Neural progenitor cell (in vitro differentiated cells): Measurements from ENCODE around the gene LY6G6D. TPM values are rescaled to one million over a fixed set of nuclear protein-coding genes. Genes with fewer than 3 reads are reported as not detected.
A peak's percentile ranks its signal among the peaks of the same experiment; 100 is the strongest.

Experiments used
- DNase-seq: peaks from one replicate; pipeline ENCODE4 v3.0.0-alpha.2; 2016; ENCODE audit warnings: low spot score
- H2AFZ ChIP-seq: fragments of 200-600 bp; sonication (generic); replicated peaks from 2 replicates; pipeline ENCODE4 v1.6.1; 2016; ENCODE audit warnings: antibody characterized with exemption
- H3F3A ChIP-seq: fragments of 200-600 bp; sonication (generic); 2 replicates; pipeline ENCODE4 v1.6.1; 2016; ENCODE audit warnings: antibody characterized with exemption, low read depth
- H3K27ac ChIP-seq: fragments of 200-600 bp; sonication (generic); 2 replicates; pipeline ENCODE4 v1.5.1; 2016; ENCODE audit warnings: mild to moderate bottlenecking
- H3K27me3 ChIP-seq: fragments of 200-600 bp; sonication (generic); 2 replicates; pipeline ENCODE4 v1.6.1; 2016; ENCODE audit warnings: mild to moderate bottlenecking, moderate library complexity
- H3K36me3 ChIP-seq: fragments of 200-600 bp; sonication (generic); 2 replicates; pipeline ENCODE4 v1.5.1; 2016
- H3K4me1 ChIP-seq: fragments of 200-600 bp; sonication (generic); 2 replicates; pipeline ENCODE4 v1.6.1; 2016; ENCODE audit warnings: mixed run types
- H3K4me2 ChIP-seq: fragments of 200-600 bp; sonication (generic); 2 replicates; pipeline ENCODE4 v1.6.1; 2016
- H3K4me3 ChIP-seq: fragments of 200-600 bp; sonication (generic); 2 replicates; pipeline ENCODE4 v1.5.1; 2016
- H3K79me2 ChIP-seq: fragments of 200-600 bp; sonication (generic); 2 replicates; pipeline ENCODE4 v1.6.1; 2016; ENCODE audit warnings: low read depth
- H3K9ac ChIP-seq: fragments of 200-600 bp; sonication (generic); 2 replicates; pipeline ENCODE4 v1.6.1; 2016
- H3K9me3 ChIP-seq: fragments of 200-600 bp; sonication (generic); 2 replicates; pipeline ENCODE4 v1.5.1; 2016; ENCODE audit warnings: low read depth
- H4K20me1 ChIP-seq: fragments of 200-600 bp; sonication (generic); 2 replicates; pipeline ENCODE4 v1.6.1; 2016; ENCODE audit warnings: low read depth
- H3K27ac Mint-ChIP-seq: 3 replicates; pipeline ENCODE4 v1.8.0; 2021; ENCODE audit warnings: mixed read lengths
- H3K27me3 Mint-ChIP-seq: 2 replicates; pipeline ENCODE4 v1.8.0; 2022; ENCODE audit warnings: low read depth, mild to moderate bottlenecking, inconsistent platforms, moderate library complexity, mixed read lengths; ENCODE audit not compliant: insufficient read depth
- H3K36me3 Mint-ChIP-seq: 3 replicates; pipeline ENCODE4 v1.8.0; 2021; ENCODE audit warnings: mixed read lengths
- H3K4me1 Mint-ChIP-seq: 3 replicates; pipeline ENCODE4 v1.8.0; 2021; ENCODE audit warnings: mixed read lengths
- H3K4me3 Mint-ChIP-seq: 3 replicates; pipeline ENCODE4 v1.8.0; 2021; ENCODE audit warnings: mild to moderate bottlenecking, moderate library complexity, mixed read lengths
- H3K9me3 Mint-ChIP-seq: 3 replicates; pipeline ENCODE4 v1.8.0; 2020; ENCODE audit warnings: mixed read lengths
- EZH2 ChIP-seq: fragments of 200-600 bp; sonication (generic); IDR thresholded peaks from 2 replicates; pipeline ENCODE4 v1.6.1; 2017; ENCODE audit warnings: antibody characterized with exemption, mild to moderate bottlenecking, moderate library complexity
- EZH2phosphoT487 ChIP-seq: fragments of 200-600 bp; sonication (generic); IDR thresholded peaks from 2 replicates; pipeline ENCODE4 v1.6.1; 2017; ENCODE audit warnings: antibody characterized with exemption
- total RNA-seq: library from RNA; depleted of rRNA; stranded (reverse); fragments of >200 nt; gene quantifications from 2 replicates; pipeline ENCODE4 v1.2.3, GENCODE V29; 2015; ENCODE audit warnings: low replicate concordance
- TF ChIP-seq, protein P1 (sequence below): fragments of 200-600 bp; sonication (generic); IDR thresholded peaks from 2 replicates; pipeline ENCODE4 v1.5.1; 2017; ENCODE audit warnings: antibody characterized with exemption, mild to moderate bottlenecking

LY6G6D gene
- total RNA-seq, 1 donor from 2014 or later: 0.90 TPM

DNA sequence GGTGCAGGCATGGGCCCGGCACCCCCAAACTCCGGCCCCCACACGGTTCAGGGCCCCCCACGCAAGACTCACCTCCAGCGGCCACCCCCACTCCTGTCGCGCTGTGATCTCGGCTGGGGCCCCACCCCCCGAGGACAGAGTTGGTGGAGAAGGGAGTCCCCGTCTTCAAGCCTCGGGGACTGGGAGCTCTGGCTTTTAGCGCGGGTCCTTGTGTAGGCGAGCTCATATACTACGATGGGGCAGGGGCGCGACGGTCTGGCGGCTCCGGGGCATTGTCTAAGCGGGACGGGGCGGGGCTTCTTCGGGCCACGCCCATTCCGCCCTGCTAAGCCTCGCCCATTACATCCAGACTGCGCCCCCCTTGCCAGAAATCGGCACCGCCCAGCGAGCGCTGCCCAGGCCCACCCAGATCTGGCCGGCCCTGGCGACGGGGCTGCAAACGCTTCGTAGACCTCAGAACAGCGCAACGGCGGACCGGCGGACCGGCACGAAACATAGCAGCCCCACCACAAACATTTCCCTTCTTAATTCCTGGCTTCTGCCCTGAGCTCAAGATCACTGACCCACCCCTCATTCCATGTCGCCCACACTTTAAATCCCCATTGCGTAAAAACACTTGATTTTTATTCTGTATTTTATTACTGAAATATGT is 15.0 kb downstream of the LY6G6D start:
- peaks cover 35% of the 10 kb centered on the region for H3K79me2 ChIP-seq
- H3F3A ChIP-seq: peaks cover 56% of the 10 kb centered on the region
- H3K27ac ChIP-seq: peak overlapping the region; percentile 59
- Mint-ChIP-seq H3K36me3 (peaks cover 50% of the 10 kb centered on the region), H3K4me1 (peaks cover 49% of the 10 kb centered on the region), H3K27ac (peak overlapping the region; percentile 89), H3K9me3 (no peaks in the 10 kb centered on the region), H3K4me3 (peak overlapping the region; percentile 99), H3K27me3 (peaks cover 8% of the 10 kb centered on the region)
- peak; percentile 98 for DNase-seq
- H4K20me1 ChIP-seq: peaks cover 39% of the 10 kb centered on the region
- peak overlapping the region; percentile 99 for H3K4me3 ChIP-seq
- peak overlapping the region; percentile 48 for H3K9ac ChIP-seq
- H2AFZ ChIP-seq: no peak overlapping the region
- H3K27me3 ChIP-seq: no peaks in the 10 kb centered on the region
- H3K4me1 ChIP-seq: peaks cover 11% of the 10 kb centered on the region
- peak overlapping the region; percentile 86 for H3K4me2 ChIP-seq
- TF ChIP-seq EZH2phosphoT487: no peak
- TF ChIP-seq, protein P1, sequence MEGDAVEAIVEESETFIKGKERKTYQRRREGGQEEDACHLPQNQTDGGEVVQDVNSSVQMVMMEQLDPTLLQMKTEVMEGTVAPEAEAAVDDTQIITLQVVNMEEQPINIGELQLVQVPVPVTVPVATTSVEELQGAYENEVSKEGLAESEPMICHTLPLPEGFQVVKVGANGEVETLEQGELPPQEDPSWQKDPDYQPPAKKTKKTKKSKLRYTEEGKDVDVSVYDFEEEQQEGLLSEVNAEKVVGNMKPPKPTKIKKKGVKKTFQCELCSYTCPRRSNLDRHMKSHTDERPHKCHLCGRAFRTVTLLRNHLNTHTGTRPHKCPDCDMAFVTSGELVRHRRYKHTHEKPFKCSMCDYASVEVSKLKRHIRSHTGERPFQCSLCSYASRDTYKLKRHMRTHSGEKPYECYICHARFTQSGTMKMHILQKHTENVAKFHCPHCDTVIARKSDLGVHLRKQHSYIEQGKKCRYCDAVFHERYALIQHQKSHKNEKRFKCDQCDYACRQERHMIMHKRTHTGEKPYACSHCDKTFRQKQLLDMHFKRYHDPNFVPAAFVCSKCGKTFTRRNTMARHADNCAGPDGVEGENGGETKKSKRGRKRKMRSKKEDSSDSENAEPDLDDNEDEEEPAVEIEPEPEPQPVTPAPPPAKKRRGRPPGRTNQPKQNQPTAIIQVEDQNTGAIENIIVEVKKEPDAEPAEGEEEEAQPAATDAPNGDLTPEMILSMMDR: no peak
- TF ChIP-seq EZH2: no peak
- no peaks in the 10 kb centered on the region for H3K9me3 ChIP-seq
- H3K36me3 ChIP-seq: peaks cover 5% of the 10 kb centered on the region

GRCh38 chr6:31730631-31731086 is 15.5 kb downstream of the LY6G6D start:
- H3K27me3 ChIP-seq: no peaks in the 10 kb centered on the region
- peak overlapping the region; percentile 99 for H3K4me3 ChIP-seq
- H3F3A ChIP-seq: peaks cover 56% of the 10 kb centered on the region
- peak; percentile 38 for DNase-seq
- Mint-ChIP-seq H3K4me3 (peak overlapping the region; percentile 99), H3K9me3 (no peaks in the 10 kb centered on the region), H3K27me3 (peaks cover 6% of the 10 kb centered on the region), H3K27ac (peak overlapping the region; percentile 10), H3K4me1 (peaks cover 49% of the 10 kb centered on the region), H3K36me3 (peaks cover 48% of the 10 kb centered on the region)
- peaks cover 5% of the 10 kb centered on the region for H3K36me3 ChIP-seq
- no peak overlapping the region for H3K9ac ChIP-seq
- peaks cover 11% of the 10 kb centered on the region for H3K4me1 ChIP-seq
- no peak overlapping the region for H3K27ac ChIP-seq
- H4K20me1 ChIP-seq: peaks cover 39% of the 10 kb centered on the region
- no peak overlapping the region for H2AFZ ChIP-seq
- peaks cover 40% of the 10 kb centered on the region for H3K79me2 ChIP-seq
- H3K9me3 ChIP-seq: no peaks in the 10 kb centered on the region
- TF ChIP-seq EZH2 (no peak), EZH2phosphoT487 (no peak)
- TF ChIP-seq, protein P1: no peak
- peak overlapping the region; percentile 68 for H3K4me2 ChIP-seq

DNA sequence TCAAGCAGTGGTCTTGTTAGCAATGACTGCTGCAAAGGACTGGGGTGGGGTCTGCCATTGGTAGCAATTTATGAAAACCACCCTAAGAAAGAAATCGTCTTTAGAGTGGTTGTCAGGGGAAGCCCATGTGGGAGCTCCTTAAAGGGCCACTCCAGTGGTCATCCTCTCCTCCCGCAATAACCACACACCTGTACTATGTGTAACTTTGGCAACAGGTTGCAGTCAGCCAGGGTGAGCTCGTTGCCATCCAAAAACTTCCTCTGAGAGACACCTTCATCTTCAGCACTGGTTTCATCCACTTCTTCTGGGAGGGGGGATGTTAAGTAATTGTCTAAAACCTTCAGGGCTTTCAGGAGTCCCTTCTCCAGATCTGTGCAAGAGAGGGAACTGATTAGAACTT is 16.9 kb downstream of the LY6G6D start:
- H3K79me2 ChIP-seq: peaks cover 54% of the 10 kb centered on the region
- no peak overlapping the region for H3K4me2 ChIP-seq
- no peak overlapping the region for H3K4me3 ChIP-seq
- peak overlapping the region; percentile 41 for H3K4me3 Mint-ChIP-seq
- no peak overlapping the region for H2AFZ ChIP-seq
- peaks cover 5% of the 10 kb centered on the region for H3K27me3 Mint-ChIP-seq
- H3F3A ChIP-seq: peaks cover 63% of the 10 kb centered on the region
- no peaks in the 10 kb centered on the region for H3K9me3 Mint-ChIP-seq
- no peaks in the 10 kb centered on the region for H3K9me3 ChIP-seq
- H3K36me3 ChIP-seq: peaks cover 5% of the 10 kb centered on the region
- peaks cover 52% of the 10 kb centered on the region for H3K4me1 Mint-ChIP-seq
- no peak overlapping the region for H3K9ac ChIP-seq
- DNase-seq: no peak
- H3K27ac Mint-ChIP-seq: no peak overlapping the region
- no peaks in the 10 kb centered on the region for H3K27me3 ChIP-seq
- H3K36me3 Mint-ChIP-seq: peaks cover 34% of the 10 kb centered on the region
- TF ChIP-seq, protein P1: no peak
- TF ChIP-seq EZH2 (no peak), EZH2phosphoT487 (no peak)
- H3K27ac ChIP-seq: no peak overlapping the region
- H3K4me1 ChIP-seq: peaks cover 17% of the 10 kb centered on the region
- H4K20me1 ChIP-seq: peaks cover 39% of the 10 kb centered on the region
